T1000 (cell line): ENCODE results near the gene IFI16.
"Not testable (repeated sequence)": the region's sequence is repeated elsewhere in the genome, so short reads cannot be mapped to it uniquely, and the experiment has no call there.

Experiments used
- DNase-seq: peaks from one replicate; lab custom pipeline; 2025; ENCODE audit warnings: mixed read lengths; lab: John Stamatoyannopoulos, UW

IFI16 gene

GRCh38 chr1:159008744-159009188 lies 941 bp upstream of the IFI16 start:
- no peak for DNase-seq

- no peak for DNase-seq
Observed at GRCh38 chr1:159009287-159009686, 420 bp upstream of the IFI16 start.

GRCh38 chr1:159010391-159010790 lies 684 bp downstream of the IFI16 start:
- DNase-seq, result no peak

DNA sequence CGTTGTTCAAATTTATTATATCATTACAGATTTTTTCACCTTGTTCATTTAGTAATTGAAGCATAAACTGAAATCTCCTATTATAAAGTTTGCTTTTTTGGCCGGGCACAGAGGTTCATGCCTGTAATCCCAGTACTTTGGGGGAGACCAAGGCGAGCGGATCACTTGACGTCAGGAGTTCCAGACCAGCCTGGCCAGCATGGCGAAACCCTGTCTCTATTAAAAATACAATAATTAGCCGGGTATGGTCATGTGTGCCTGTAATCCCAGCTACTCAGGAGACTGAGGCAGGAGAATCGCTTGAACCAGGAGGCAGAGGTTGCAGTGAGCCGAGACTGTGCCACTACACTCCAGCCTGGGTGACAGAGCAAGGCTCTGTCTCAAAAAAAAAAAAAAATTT lies 1.3 kb downstream of the IFI16 start:
- DNase-seq, result not testable (repeated sequence)

- no peak for DNase-seq
Observed at GRCh38 chr1:159011751-159012150, 2.0 kb downstream of the IFI16 start.

DNA sequence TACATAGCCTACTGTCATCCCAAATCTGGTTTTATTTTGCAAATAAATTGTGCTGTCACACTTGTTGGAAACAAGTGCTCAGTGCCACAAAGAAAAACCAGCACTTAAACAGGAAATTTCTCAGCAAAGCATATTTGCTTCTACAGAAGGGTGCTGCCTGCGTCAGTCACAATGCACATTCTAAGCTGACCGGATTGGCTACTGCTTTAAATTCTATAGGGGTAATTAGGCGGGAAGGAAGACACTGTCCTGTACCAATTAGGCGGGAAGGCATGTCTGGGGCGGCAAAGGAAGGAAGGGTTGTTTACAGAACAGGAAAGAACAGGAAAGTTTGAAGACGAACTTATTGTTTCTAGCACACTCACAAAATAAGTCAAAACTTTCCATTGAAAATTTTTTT lies 2.8 kb downstream of the IFI16 start:
- DNase-seq, result no peak

GRCh38 chr1:159014003-159014571 lies 4.4 kb downstream of the IFI16 start:
- no peak for DNase-seq

DNA sequence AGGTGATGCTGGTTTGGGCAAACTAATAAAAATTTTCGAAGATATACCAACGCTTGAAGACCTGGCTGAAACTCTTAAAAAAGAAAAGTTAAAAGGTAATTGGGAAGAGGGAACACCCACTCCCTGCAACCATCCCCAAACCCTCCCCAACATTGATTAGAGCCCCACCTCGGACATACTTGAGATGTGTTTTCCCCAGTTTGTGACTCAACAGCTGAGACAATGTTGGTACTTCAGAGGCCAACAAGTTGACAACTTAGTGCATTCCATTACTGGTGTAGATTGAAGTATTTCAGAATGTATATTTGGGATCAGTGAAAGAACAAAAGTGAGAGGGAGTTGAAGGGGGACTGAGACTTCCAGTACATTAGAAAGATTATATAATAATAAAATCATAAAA lies 5.1 kb downstream of the IFI16 start:
- no peak for DNase-seq

GRCh38 chr1:159015440-159015909 lies 5.8 kb downstream of the IFI16 start:
- DNase-seq, result no peak

DNA sequence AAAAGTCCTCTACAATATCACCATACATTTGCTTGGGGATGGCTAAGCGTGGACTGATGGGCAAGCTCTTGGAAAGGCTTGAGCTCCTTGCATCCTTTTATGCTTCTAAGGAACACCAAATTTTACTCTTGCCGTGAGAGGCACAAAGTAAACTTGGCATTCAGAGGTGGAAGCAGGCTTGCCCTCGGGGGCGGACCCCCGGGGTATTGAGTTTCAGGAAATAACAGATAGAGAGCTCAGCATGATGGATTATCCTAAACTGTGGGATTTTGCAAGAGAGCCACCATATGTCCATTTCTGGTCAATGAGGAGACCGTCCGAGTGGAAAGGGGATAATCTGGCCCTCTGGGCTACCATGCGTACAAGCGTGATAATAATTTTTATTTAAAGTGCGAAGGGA lies 14.0 kb downstream of the IFI16 start:
- DNase-seq, result no peak

- no peak for DNase-seq
Observed at GRCh38 chr1:159025043-159025442, 15.3 kb downstream of the IFI16 start.

DNA sequence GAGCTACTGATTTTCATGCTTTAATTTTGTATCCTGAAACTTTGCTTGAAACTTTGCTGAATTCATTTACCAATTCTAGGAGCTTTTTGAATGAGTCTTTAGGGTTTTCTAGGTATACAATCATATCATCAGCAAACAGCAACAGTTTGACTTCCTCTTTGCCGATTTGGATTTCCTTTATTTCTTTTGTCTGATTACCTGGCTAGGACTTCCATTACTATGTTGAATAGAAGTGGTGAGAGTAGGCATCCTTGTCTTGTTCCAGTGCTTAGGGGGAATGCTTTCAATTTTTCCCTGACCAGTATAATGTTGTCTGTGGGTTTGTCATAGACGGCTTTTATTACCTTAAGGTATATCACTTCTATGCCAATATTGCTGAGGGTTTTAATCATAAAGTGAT lies 17.1 kb downstream of the IFI16 start:
- DNase-seq, result not testable (repeated sequence)

DNA sequence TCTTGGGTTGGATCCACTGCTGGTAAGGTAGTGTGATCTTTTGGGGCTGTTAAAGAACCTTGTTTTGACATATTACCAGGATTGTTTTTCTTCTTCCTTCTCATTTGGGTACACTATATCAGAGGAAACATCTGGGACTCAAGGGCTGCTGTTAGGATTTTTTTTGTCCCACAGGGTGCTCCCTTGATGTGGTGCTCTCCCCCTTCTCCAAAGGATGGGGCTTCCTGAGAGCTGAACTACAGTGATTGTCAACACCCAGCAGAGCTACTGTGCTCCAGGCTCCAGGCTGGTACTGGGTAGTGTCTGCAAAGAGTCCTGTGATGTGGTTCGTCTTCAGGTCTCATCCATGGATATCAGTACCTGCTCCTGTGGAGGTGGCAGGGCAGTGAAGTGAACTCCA lies 20.6 kb downstream of the IFI16 start:
- no peak for DNase-seq

GRCh38 chr1:159030877-159031447 lies 21.3 kb downstream of the IFI16 start:
- no peak for DNase-seq

DNA sequence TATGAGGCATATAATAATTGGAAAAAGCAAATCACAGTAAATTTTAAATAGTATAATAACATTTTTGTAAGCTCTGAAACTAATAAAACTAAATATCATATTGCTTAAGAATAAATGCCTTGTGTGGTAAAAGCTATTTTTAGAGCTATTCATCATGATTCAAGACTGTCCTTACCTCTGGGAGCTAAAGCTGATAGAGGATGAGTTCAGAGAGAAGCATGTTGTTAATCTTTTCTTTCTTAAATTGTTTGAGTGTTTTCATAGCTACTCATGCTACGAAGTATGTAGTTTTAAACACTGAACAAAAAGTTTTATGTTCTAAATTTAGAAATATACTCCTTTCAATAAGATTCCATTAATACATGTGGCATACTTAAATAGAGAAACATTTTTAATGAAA lies 30.5 kb downstream of the IFI16 start:
- no peak for DNase-seq

- DNase-seq, result no peak
Observed at GRCh38 chr1:159040893-159041724, 31.4 kb downstream of the IFI16 start.

DNA sequence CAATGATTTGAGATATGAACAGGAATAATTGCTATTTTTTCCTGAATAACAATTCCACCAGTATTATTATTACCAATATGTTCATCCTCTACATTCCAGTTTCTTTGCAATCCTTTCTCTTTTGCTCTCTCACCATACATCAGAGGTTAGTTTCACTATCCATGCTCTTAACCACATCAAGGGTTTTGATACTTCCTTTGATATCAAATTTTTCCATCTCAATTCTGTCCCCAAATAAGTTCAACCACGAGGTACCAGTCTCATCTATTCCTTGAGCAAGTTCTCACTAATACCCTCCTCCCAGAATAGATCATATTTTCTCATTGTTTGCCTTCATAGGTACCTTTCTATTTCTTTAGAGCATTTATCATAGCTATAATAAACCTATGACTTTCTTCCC lies 36.8 kb downstream of the IFI16 start:
- DNase-seq, result not testable (repeated sequence)

DNA sequence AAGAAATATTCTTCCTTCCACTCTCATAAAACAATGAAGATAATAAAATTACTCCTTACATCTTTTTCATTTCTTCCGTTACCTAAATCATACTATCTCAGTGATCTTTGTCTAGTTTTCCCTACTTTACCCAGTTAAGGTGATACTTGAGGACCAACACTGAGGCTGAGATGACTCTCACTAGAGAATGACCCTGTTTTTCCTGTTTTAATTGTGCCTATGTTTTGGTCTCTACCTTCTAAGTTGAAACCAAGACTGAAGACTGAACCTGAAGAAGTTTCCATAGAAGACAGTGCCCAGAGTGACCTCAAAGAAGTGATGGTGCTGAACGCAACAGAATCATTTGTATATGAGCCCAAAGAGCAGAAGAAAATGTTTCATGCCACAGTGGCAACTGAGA lies 41.7 kb downstream of the IFI16 start:
- DNase-seq, result no peak

GRCh38 chr1:159054427-159054826 lies 44.7 kb downstream of the IFI16 start:
- no peak for DNase-seq

- DNase-seq, result no peak
Observed at GRCh38 chr1:159055181-159055641, 45.5 kb downstream of the IFI16 start.

DNA sequence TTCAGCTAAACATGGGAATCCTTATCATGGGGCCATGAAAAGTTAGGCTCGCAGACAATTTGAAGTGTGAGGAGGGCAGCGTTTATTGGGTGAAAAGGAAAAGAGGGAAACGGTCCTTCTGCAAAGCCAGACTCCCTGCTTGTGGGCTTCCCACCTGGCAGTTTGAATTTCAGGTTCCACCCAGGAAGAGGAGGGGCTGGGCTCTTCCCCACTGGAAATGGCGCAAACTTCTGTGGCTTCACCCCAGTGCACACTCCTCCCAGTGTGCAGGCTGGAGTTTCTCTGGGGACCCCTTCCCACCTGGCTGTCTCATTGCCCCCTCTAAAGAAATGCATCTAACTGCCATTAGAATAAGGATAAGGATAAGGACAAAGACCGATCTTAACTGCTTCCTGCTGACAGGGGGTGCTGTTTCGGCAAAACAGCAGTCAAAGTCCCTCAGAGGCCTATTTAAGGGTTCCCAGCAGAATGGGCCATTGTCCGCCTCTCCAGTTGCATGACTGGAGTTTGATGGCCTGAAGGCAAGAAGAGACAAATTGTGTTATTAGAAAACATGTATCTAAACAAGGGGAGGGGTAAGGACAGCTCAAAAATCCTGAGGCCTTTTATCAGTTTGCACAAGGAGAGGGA lies 46.5 kb downstream of the IFI16 start:
- no peak for DNase-seq

DNA sequence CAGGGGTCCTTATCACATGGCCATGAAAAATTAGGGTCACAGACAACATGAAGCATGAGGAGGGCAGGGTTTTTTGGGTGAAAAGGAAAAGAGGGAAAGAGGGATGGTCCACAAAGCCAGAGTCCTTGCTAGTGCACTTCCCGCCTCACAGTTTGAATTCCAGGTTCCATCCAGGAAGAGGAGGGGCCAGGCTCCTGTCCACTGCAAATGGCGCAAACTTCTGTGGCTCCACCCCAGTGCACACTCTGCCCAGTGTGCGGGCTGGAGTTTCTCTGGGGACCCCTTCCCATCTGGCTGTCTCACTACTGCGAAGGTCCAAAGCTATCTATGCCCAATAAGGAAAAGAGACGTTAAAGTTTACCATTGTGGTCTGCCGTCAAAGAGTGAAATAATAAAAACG lies 49.0 kb downstream of the IFI16 start:
- DNase-seq, result no peak

- no peak for DNase-seq
Observed at GRCh38 chr1:159065106-159065505, 55.4 kb downstream of the IFI16 start.
